Measurements from ENCODE around the gene SMARCAL1. TPM values are rescaled to one million over a fixed set of nuclear protein-coding genes. Genes with fewer than 3 reads are reported as not detected.

The SMARCAL1 gene
- total and polyA plus RNA-seq, 2 of the 13 experiments (the other 11 are each of a cell fraction or from before 2014, with no cell fraction given): 12.7 to 21.3 TPM

DNA sequence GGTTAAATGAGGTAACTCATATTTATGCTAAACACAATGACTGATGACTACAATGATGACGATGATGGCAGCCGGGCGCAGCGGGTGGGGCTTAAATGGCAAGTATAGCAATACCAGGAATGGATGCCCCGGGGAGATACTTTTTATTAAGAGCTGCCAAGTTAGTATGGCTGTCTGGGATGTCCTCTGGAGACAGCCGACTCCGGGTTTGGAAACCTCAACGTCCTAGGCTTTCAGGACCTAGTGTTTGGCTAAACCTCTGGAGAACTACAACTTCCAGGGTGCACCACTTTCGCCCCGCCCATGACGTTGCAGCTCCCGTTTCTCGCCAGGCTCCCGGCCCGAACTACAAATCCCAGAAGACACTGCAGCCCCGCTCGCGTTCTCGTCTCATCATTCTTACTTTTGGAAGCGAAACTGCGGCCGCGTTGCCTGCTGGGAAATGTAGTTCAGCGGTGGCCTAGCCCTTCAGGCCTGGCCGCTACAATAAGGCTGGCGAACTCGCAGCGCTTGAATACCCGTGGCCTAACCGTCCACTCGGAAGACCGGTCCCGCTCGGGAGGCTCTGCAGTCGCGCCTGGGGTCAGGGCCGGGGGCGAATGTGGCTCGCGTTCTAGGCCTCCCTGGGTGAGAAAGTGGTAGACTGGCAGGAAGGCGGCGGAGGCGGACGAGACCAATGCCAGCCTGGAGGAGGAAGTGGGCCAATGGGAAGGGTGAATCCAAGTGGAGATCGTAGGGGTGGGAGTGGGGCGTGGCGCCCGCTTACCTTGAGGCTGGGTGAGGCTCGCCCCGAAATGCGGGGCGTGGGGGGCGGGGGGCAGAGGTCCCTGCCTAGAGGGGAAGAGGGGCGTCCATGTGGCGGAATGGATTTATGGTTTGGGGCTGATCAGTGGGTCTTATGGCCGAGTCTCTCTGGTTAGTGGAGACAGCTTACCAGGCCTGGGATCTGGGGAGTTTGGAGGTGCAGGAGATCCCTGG lies at the start of gene SMARCAL1 (continued):
- TF ChIP-seq, protein P1, sequence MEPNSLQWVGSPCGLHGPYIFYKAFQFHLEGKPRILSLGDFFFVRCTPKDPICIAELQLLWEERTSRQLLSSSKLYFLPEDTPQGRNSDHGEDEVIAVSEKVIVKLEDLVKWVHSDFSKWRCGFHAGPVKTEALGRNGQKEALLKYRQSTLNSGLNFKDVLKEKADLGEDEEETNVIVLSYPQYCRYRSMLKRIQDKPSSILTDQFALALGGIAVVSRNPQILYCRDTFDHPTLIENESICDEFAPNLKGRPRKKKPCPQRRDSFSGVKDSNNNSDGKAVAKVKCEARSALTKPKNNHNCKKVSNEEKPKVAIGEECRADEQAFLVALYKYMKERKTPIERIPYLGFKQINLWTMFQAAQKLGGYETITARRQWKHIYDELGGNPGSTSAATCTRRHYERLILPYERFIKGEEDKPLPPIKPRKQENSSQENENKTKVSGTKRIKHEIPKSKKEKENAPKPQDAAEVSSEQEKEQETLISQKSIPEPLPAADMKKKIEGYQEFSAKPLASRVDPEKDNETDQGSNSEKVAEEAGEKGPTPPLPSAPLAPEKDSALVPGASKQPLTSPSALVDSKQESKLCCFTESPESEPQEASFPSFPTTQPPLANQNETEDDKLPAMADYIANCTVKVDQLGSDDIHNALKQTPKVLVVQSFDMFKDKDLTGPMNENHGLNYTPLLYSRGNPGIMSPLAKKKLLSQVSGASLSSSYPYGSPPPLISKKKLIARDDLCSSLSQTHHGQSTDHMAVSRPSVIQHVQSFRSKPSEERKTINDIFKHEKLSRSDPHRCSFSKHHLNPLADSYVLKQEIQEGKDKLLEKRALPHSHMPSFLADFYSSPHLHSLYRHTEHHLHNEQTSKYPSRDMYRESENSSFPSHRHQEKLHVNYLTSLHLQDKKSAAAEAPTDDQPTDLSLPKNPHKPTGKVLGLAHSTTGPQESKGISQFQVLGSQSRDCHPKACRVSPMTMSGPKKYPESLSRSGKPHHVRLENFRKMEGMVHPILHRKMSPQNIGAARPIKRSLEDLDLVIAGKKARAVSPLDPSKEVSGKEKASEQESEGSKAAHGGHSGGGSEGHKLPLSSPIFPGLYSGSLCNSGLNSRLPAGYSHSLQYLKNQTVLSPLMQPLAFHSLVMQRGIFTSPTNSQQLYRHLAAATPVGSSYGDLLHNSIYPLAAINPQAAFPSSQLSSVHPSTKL (CRISPR knock-in tag; IDR thresholded peaks at IDR 0.05): peak; percentile 75
- no peak for TF ChIP-seq FOSL1 (CRISPR knock-in tag; IDR thresholded peaks at IDR 0.05; ENCODE audit: borderline replicate concordance)
- TF ChIP-seq ZNF572 (CRISPR knock-in tag; IDR thresholded peaks at IDR 0.05): peak; percentile 99
- TF ChIP-seq, protein P2, sequence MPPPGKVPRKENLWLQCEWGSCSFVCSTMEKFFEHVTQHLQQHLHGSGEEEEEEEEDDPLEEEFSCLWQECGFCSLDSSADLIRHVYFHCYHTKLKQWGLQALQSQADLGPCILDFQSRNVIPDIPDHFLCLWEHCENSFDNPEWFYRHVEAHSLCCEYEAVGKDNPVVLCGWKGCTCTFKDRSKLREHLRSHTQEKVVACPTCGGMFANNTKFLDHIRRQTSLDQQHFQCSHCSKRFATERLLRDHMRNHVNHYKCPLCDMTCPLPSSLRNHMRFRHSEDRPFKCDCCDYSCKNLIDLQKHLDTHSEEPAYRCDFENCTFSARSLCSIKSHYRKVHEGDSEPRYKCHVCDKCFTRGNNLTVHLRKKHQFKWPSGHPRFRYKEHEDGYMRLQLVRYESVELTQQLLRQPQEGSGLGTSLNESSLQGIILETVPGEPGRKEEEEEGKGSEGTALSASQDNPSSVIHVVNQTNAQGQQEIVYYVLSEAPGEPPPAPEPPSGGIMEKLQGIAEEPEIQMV (CRISPR knock-in tag; IDR thresholded peaks at IDR 0.05; ENCODE audit: low read depth): peak; percentile 79; the same call in 1 of the 2 replicates
- TF ChIP-seq STAT5B (CRISPR knock-in tag; IDR thresholded peaks at IDR 0.05): peak; percentile 9; the same call in 1 of the 2 replicates
- TF ChIP-seq, protein P3, sequence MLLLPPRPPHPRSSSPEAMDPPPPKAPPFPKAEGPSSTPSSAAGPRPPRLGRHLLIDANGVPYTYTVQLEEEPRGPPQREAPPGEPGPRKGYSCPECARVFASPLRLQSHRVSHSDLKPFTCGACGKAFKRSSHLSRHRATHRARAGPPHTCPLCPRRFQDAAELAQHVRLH (CRISPR knock-in tag; IDR thresholded peaks at IDR 0.05; ENCODE audit: borderline replicate concordance, low read depth): peak; percentile 91; the same call in 1 of the 2 replicates
- TF ChIP-seq ZNF788 (CRISPR knock-in tag; IDR thresholded peaks at IDR 0.05; ENCODE audit: borderline replicate concordance): peak; percentile 89; the same call in 1 of the 2 replicates
- peak; percentile 98 for TF ChIP-seq ZNF333 (CRISPR knock-in tag; IDR thresholded peaks at IDR 0.05; ENCODE audit: borderline replicate concordance)
- TF ChIP-seq, protein P4, sequence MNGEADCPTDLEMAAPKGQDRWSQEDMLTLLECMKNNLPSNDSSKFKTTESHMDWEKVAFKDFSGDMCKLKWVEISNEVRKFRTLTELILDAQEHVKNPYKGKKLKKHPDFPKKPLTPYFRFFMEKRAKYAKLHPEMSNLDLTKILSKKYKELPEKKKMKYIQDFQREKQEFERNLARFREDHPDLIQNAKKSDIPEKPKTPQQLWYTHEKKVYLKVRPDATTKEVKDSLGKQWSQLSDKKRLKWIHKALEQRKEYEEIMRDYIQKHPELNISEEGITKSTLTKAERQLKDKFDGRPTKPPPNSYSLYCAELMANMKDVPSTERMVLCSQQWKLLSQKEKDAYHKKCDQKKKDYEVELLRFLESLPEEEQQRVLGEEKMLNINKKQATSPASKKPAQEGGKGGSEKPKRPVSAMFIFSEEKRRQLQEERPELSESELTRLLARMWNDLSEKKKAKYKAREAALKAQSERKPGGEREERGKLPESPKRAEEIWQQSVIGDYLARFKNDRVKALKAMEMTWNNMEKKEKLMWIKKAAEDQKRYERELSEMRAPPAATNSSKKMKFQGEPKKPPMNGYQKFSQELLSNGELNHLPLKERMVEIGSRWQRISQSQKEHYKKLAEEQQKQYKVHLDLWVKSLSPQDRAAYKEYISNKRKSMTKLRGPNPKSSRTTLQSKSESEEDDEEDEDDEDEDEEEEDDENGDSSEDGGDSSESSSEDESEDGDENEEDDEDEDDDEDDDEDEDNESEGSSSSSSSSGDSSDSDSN (CRISPR knock-in tag; IDR thresholded peaks at IDR 0.05): peak; percentile 76
- peak; percentile 94; the same call in 1 of the 2 replicates for TF ChIP-seq WIZ (CRISPR knock-in tag; IDR thresholded peaks at IDR 0.05)
- TF ChIP-seq DNMT3B (CRISPR knock-in tag; conservative IDR thresholded peaks at IDR 0.05): 0 out of 2 replicates have a peak, but pooled peaks have one; percentile 33
- TF ChIP-seq ZNF430 (CRISPR knock-in tag; IDR thresholded peaks at IDR 0.05): peak; percentile 98
- TF ChIP-seq BCL6 (CRISPR knock-in tag; IDR thresholded peaks at IDR 0.05): peak; percentile 57; the same call in 1 of the 2 replicates
- no peak for TF ChIP-seq SIX1 (CRISPR knock-in tag; IDR thresholded peaks at IDR 0.05; ENCODE audit: borderline replicate concordance)
- TF ChIP-seq ZNF24 (IDR thresholded peaks at IDR 0.05): no peak
- no peak; the same call in 1 of the 2 replicates for TF ChIP-seq ZNF598 (CRISPR knock-in tag; IDR thresholded peaks at IDR 0.05; ENCODE audit: borderline replicate concordance)
- peak in 1 of 2 experiments; percentile 84; a peak in 2 of 4 replicates for TF ChIP-seq KLF16 (CRISPR knock-in tag; IDR thresholded peaks at IDR 0.05)
- TF ChIP-seq SPEN (CRISPR knock-in tag; IDR thresholded peaks at IDR 0.05; ENCODE audit: low read depth): peak; percentile 95
- peak; percentile 81 for TF ChIP-seq SAP130 (CRISPR knock-in tag; IDR thresholded peaks at IDR 0.05; ENCODE audit: low read depth)
